Panc1 (cell line): ENCODE measurements around the gene MCHR2.

ENCODE experiments used
- POLR2AphosphoS5 ChIP-seq: IDR thresholded peaks from 2 replicates; pipeline ENCODE4 v1.6.1; 2012; ENCODE audit warnings: mild to moderate bottlenecking, low read depth, low read length, moderate library complexity
- SIN3A ChIP-seq: IDR thresholded peaks from 2 replicates; pipeline ENCODE4 v1.6.1; 2012; ENCODE audit warnings: low read depth, mild to moderate bottlenecking, low read length, moderate library complexity, borderline replicate concordance; ENCODE audit not compliant: insufficient read depth
- TCF7L2 ChIP-seq: IDR thresholded peaks from 2 replicates; pipeline ENCODE4 v1.6.1; 2011; ENCODE audit warnings: mild to moderate bottlenecking, low read depth, low read length, inconsistent platforms
- TF ChIP-seq, protein P1 (sequence below): fragments of 450-650 bp; IDR thresholded peaks from 2 replicates; pipeline ENCODE4 v1.5.1; 2017; ENCODE audit warnings: mild to moderate bottlenecking
- TF ChIP-seq, protein P2 (sequence below), 2 experiments: IDR thresholded peaks; 2 replicates each; pipeline ENCODE4 v1.6.1; 2011 to 2012; ENCODE audit warnings: low read depth in 2 of 2, control low read depth in 1 of 2, low read length in 1 of 2, mild to moderate bottlenecking in 1 of 2, moderate library complexity in 1 of 2; ENCODE audit not compliant: insufficient read depth in 1 of 2

- TF ChIP-seq POLR2AphosphoS5 (no peak), TCF7L2 (no peak), SIN3A (no peak)
- TF ChIP-seq, protein P1, sequence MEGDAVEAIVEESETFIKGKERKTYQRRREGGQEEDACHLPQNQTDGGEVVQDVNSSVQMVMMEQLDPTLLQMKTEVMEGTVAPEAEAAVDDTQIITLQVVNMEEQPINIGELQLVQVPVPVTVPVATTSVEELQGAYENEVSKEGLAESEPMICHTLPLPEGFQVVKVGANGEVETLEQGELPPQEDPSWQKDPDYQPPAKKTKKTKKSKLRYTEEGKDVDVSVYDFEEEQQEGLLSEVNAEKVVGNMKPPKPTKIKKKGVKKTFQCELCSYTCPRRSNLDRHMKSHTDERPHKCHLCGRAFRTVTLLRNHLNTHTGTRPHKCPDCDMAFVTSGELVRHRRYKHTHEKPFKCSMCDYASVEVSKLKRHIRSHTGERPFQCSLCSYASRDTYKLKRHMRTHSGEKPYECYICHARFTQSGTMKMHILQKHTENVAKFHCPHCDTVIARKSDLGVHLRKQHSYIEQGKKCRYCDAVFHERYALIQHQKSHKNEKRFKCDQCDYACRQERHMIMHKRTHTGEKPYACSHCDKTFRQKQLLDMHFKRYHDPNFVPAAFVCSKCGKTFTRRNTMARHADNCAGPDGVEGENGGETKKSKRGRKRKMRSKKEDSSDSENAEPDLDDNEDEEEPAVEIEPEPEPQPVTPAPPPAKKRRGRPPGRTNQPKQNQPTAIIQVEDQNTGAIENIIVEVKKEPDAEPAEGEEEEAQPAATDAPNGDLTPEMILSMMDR = no peak
- TF ChIP-seq, protein P2, sequence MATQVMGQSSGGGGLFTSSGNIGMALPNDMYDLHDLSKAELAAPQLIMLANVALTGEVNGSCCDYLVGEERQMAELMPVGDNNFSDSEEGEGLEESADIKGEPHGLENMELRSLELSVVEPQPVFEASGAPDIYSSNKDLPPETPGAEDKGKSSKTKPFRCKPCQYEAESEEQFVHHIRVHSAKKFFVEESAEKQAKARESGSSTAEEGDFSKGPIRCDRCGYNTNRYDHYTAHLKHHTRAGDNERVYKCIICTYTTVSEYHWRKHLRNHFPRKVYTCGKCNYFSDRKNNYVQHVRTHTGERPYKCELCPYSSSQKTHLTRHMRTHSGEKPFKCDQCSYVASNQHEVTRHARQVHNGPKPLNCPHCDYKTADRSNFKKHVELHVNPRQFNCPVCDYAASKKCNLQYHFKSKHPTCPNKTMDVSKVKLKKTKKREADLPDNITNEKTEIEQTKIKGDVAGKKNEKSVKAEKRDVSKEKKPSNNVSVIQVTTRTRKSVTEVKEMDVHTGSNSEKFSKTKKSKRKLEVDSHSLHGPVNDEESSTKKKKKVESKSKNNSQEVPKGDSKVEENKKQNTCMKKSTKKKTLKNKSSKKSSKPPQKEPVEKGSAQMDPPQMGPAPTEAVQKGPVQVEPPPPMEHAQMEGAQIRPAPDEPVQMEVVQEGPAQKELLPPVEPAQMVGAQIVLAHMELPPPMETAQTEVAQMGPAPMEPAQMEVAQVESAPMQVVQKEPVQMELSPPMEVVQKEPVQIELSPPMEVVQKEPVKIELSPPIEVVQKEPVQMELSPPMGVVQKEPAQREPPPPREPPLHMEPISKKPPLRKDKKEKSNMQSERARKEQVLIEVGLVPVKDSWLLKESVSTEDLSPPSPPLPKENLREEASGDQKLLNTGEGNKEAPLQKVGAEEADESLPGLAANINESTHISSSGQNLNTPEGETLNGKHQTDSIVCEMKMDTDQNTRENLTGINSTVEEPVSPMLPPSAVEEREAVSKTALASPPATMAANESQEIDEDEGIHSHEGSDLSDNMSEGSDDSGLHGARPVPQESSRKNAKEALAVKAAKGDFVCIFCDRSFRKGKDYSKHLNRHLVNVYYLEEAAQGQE (IDR thresholded peaks at IDR 0.05; ENCODE audit: insufficient read depth in 1 of 2, low read depth in 2 of 2, low read length in 1 of 2) = no peak
Observed at GRCh38 chr6:99933129-99933528, 60.9 kb downstream of the MCHR2 start.
